ENCODE results near the gene UBE2D2. TPM values are rescaled to one million over a fixed set of nuclear protein-coding genes. Genes with fewer than 3 reads are reported as not detected.
A peak's percentile ranks its signal among the peaks of the same experiment; 100 is the strongest.
"Not testable (repeated sequence)": the region's sequence is repeated elsewhere in the genome, so short reads cannot be mapped to it uniquely, and the experiment has no call there.

The UBE2D2 gene
- polyA plus RNA-seq (ENCODE audit: insufficient read length), result 132 TPM

- peak; percentile 98 for DNase-seq (ENCODE audit: low read depth)
These were observed at the start of gene UBE2D2 for GRCh38 chr5:139560752-139561654. UBE2D2 (plus strand) TSS chr5:139561339; CDS start chr5:139561792, 453 bp downstream.

GRCh38 chr5:139512786-139513390 lies 48.3 kb upstream of the UBE2D2 start:
- no peak for DNase-seq (ENCODE audit: low read depth)

- peak; percentile 38 for DNase-seq (ENCODE audit: low read depth)
These were observed 47.7 kb upstream of the UBE2D2 start for GRCh38 chr5:139513434-139513833.

GRCh38 chr5:139513852-139514485 lies 47.2 kb upstream of the UBE2D2 start:
- no peak for DNase-seq (ENCODE audit: low read depth)

GRCh38 chr5:139514486-139514856 lies 46.7 kb upstream of the UBE2D2 start:
- DNase-seq (ENCODE audit: low read depth), result no peak

- DNase-seq (ENCODE audit: low read depth), result peak; percentile 74
These were observed 43.2 kb upstream of the UBE2D2 start for GRCh38 chr5:139517683-139518564.

- no peak for DNase-seq (ENCODE audit: low read depth)
These were observed 37.3 kb upstream of the UBE2D2 start for GRCh38 chr5:139523635-139524445.

- DNase-seq (ENCODE audit: low read depth), result no peak
These were observed 36.7 kb upstream of the UBE2D2 start for GRCh38 chr5:139524446-139524845.

GRCh38 chr5:139524940-139525585 lies 36.1 kb upstream of the UBE2D2 start:
- no peak for DNase-seq (ENCODE audit: low read depth)

- DNase-seq (ENCODE audit: low read depth), result not testable (repeated sequence)
These were observed 35.4 kb upstream of the UBE2D2 start for GRCh38 chr5:139525586-139526308.

- not testable (repeated sequence) for DNase-seq (ENCODE audit: low read depth)
These were observed 34.6 kb upstream of the UBE2D2 start for GRCh38 chr5:139526309-139527089.

GRCh38 chr5:139527090-139527470 lies 34.1 kb upstream of the UBE2D2 start:
- not testable (repeated sequence) for DNase-seq (ENCODE audit: low read depth)

GRCh38 chr5:139527896-139528467 lies 33.2 kb upstream of the UBE2D2 start:
- DNase-seq (ENCODE audit: low read depth), result not testable (repeated sequence)

- DNase-seq (ENCODE audit: low read depth), result not testable (repeated sequence)
These were observed 32.4 kb upstream of the UBE2D2 start for GRCh38 chr5:139528695-139529094.

GRCh38 chr5:139530079-139530478 lies 31.1 kb upstream of the UBE2D2 start:
- DNase-seq (ENCODE audit: low read depth), result not testable (repeated sequence)

GRCh38 chr5:139531772-139532169 lies 29.4 kb upstream of the UBE2D2 start:
- DNase-seq (ENCODE audit: low read depth), result no peak

GRCh38 chr5:139543423-139543991 lies 17.6 kb upstream of the UBE2D2 start:
- no peak for DNase-seq (ENCODE audit: low read depth)

- DNase-seq (ENCODE audit: low read depth), result not testable (repeated sequence)
These were observed 14.5 kb upstream of the UBE2D2 start for GRCh38 chr5:139546593-139546992.

Data from forelimb muscle (tissue), 1 donor.